ENCODE data around the gene PELI2. TPM values are rescaled to one million over a fixed set of nuclear protein-coding genes. Genes with fewer than 3 reads are reported as not detected.

PELI2 gene
- total RNA-seq, 2 donors from 2014 or later = 31.6 to 41.8 TPM

DNA sequence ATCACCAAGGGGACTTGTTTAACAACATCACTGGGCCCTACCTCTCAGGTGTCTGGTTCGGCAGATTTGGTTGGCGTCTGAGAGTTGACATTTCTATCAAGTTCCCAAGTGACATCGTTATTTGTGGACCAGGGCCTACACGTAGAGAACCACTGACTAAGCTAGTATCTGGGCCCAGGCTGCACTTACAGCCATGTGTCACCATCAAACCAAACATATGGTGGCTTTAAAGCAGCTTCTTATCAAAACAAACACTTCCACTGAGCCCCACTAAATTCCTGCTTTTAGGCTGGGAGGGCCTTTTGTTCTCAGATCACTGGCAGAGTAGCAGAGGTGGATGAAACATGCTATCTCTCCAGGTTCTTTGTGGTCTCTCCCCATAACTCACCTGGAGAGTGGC, 220.5 kb downstream of the PELI2 start:
- no peak for DNase-seq
- no peaks in the 10 kb centered on the region for H3K4me1 ChIP-seq
- H3K27me3 ChIP-seq = no peaks in the 10 kb centered on the region
- 91 to 92% methylated on average over 4 of the region's 4 CpGs for WGBS, 2 donors
- no peaks in the 10 kb centered on the region for H3K9me3 ChIP-seq
- TF ChIP-seq, protein P1, sequence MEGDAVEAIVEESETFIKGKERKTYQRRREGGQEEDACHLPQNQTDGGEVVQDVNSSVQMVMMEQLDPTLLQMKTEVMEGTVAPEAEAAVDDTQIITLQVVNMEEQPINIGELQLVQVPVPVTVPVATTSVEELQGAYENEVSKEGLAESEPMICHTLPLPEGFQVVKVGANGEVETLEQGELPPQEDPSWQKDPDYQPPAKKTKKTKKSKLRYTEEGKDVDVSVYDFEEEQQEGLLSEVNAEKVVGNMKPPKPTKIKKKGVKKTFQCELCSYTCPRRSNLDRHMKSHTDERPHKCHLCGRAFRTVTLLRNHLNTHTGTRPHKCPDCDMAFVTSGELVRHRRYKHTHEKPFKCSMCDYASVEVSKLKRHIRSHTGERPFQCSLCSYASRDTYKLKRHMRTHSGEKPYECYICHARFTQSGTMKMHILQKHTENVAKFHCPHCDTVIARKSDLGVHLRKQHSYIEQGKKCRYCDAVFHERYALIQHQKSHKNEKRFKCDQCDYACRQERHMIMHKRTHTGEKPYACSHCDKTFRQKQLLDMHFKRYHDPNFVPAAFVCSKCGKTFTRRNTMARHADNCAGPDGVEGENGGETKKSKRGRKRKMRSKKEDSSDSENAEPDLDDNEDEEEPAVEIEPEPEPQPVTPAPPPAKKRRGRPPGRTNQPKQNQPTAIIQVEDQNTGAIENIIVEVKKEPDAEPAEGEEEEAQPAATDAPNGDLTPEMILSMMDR (IDR thresholded peaks at IDR 0.05) = no peak
- TF ChIP-seq POLR2A (IDR thresholded peaks at IDR 0.05) = no peak
- intact Hi-C loops (cut with DNase I) = no loop called here
- H3K4me3 ChIP-seq = no peak overlapping the region
- no peaks in the 10 kb centered on the region for H3K36me3 ChIP-seq (replicated peaks in 1 of 2; ENCODE audit: insufficient read depth in 1 of 2, low read depth in 2 of 2)
- ATAC-seq = no peak
- H3K27ac ChIP-seq = no peak overlapping the region

DNA sequence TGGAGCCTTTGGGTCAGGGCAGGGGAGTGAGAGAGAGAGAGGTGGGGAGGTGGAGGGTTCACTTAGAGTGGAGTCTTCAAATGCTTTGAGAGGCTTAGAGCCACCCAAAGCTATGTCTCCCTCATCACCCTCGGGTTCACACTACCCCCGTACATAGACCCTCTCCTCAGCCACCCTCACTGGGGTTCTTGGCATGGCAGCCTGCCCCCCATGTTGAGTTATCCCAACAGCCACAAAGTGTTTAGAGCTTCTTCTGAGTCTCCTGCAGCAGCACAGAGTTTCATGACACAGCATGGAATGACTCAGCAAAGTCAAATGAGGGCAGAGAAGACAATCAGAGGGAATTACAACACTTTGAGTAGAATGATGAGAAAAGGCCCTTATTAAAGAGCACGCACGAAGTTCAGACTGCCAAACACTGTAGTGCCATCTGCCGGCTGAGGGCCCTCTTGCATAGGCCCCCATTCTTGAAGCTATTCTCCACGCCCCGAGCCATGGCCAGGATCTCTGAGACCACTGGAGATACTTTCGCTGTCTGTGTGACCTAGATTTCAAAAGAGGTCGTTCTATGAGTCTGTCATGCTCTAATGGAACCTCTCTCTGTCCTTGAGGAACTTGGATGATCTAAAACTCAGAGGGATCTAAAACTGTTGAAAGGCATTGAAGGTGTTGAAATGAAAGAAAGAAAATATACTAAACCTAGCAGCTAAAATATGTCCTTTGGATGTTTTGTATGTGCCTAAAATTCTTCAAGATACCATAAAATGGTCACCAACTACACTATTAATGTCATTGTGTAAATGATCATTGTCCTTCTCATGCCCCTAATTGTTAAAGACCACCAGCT, 221.9 kb downstream of the PELI2 start:
- DNase-seq = peak; percentile 53 to 73 (median 64)
- Histone ChIP-seq H3K27ac (no peak overlapping the region), H3K4me3 (no peak overlapping the region), H3K9me3 (no peaks in the 10 kb centered on the region), H3K4me1 (no peaks in the 10 kb centered on the region), H3K27me3 (no peaks in the 10 kb centered on the region), H3K36me3 (replicated peaks in 1 of 2; ENCODE audit: insufficient read depth in 1 of 2, low read depth in 2 of 2) (no peaks in the 10 kb centered on the region)
- WGBS, 2 donors = 50 to 70% methylated on average over 9 of the region's 9 CpGs
- intact Hi-C loops (cut with DNase I) = no loop called here
- no peak for TF ChIP-seq POLR2A (IDR thresholded peaks at IDR 0.05)
- TF ChIP-seq, protein P1 (IDR thresholded peaks at IDR 0.05) = peak; percentile 23 to 70 (median 59)
- ATAC-seq = peak; percentile 91

DNA sequence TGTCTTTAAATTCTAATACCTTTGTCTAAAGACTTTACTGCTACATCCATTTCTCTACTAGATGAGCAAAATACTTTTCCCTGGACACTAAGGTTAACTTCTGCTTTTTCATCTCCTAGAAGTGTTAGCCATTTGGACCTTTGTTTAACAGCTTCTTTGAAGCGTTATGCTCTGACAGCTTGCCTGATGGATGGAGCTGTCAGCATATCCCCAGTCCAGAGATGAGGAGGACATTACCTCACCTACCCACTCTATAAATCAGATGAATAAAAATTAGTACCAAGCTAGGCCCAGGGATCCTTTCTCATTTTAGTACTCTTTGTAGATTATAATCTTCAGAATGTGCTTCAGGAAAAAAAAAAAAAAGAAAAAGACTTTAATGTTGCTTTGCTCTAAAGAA, 222.7 kb downstream of the PELI2 start:
- H3K27ac ChIP-seq = no peak overlapping the region

DNA sequence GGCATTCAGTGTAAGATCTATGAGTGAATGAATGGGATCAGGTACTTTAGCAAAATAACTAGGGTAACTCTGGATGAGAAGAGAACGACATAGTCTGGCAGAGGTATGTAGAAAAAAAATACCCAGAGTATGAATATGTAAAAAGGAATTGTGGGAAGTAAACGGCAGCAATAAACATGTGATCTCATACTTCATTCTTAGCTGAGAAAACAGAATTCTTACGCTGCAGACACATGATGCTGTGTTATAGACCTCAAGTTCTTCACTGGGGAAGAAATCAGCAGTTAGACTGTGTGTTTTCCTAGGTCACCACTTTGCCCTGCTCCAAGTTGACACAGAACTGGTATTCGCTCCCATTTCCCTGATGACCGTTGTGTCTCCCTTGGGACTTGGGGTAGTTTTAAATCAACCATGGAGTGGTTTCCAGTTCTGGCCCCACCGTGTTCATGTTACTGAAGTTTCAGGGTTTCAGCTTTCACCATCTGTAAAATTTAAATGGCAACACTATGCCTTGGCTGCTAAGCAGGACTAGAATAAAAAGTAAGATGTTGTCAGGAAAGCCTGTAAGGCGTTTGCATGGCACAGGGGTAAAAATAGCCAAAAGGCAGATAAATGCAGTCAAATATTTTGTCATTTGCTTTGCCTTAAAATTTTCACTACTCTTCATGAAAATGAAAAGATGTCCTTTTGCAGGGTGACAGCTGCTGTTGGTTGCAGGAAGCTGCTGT, 223.7 kb downstream of the PELI2 start:
- no peak overlapping the region for H3K27ac ChIP-seq
- H3K4me3 ChIP-seq = no peak overlapping the region
- no peaks in the 10 kb centered on the region for H3K9me3 ChIP-seq
- TF ChIP-seq, protein P1 (IDR thresholded peaks at IDR 0.05) = no peak
- TF ChIP-seq POLR2A (IDR thresholded peaks at IDR 0.05) = no peak
- ATAC-seq (no peak), DNase-seq (no peak)
- H3K4me1 ChIP-seq = no peaks in the 10 kb centered on the region
- H3K27me3 ChIP-seq = no peaks in the 10 kb centered on the region
- no peaks in the 10 kb centered on the region for H3K36me3 ChIP-seq (replicated peaks in 1 of 2; ENCODE audit: insufficient read depth in 1 of 2, low read depth in 2 of 2)
- intact Hi-C loops (cut with DNase I) = no loop called here
- WGBS, 2 donors = 62 to 81% methylated on average over 7 of the region's 7 CpGs

More for the DNA sequence above, 222.7 kb downstream of the PELI2 start:
- Histone ChIP-seq H3K27me3 (no peaks in the 10 kb centered on the region), H3K4me1 (no peaks in the 10 kb centered on the region), H3K9me3 (no peaks in the 10 kb centered on the region), H3K36me3 (replicated peaks in 1 of 2; ENCODE audit: insufficient read depth in 1 of 2, low read depth in 2 of 2) (no peaks in the 10 kb centered on the region), H3K4me3 (no peak overlapping the region)
- TF ChIP-seq, protein P1 (IDR thresholded peaks at IDR 0.05) = no peak
- TF ChIP-seq POLR2A (IDR thresholded peaks at IDR 0.05) = no peak
- WGBS, 2 donors = 90 to 95% methylated on average over 1 of the region's 1 CpG
- intact Hi-C loops (cut with DNase I) = no loop called here
- ATAC-seq (no peak), DNase-seq (no peak)
